ENCODE data around the gene CAMKK1.

Gene CAMKK1

DNA sequence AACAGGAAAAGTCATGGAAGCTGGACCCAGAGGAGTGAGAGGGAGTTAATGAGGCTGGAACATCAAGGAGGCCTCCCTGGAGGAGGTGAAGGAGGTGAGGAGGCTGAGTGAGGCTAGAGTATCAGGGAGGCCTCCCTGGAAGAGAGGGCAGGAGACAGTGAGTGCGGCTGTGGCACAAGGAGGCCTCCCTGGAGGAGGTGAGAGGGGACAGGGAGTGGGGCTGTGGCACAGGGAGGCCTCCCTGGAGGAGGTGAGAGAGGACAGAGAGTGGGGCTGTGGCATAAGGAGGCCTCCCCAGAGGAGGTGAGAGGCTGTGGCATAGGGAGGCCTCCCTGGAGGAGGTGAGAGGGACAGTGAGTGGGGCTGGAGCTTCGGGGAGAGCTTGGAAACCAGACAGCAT, 5.5 kb downstream of the CAMKK1 start:
- no peak for TF ChIP-seq POLR2A (IDR thresholded peaks at IDR 0.05; ENCODE audit: low read depth, low read length)
- FAIRE-seq (no peak), DNase-seq (ENCODE audit: insufficient read length, low spot score) (no peak)

DNA sequence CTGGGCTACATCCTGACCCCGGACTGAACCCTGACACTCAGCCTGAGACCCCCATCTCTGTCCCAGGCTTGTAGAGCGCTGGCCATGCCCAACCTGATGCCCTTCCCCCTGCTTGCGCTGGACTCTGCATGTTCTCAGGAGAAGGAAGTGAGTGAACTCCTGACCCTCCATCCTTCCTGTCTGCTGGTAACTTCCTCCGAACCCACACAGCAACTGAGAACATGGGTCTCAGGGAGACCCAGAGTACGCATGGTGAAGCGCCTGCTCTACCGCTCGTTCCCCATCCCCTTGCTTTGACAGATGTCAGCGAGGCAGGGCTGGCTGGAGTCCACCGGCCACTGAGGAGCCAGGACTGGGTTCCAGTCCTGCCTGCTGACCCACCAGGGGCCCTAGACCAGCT, 6.1 kb downstream of the CAMKK1 start:
- TF ChIP-seq POLR2A (IDR thresholded peaks at IDR 0.05; ENCODE audit: low read depth, low read length): no peak
- FAIRE-seq (no peak), DNase-seq (ENCODE audit: insufficient read length, low spot score) (no peak)

DNA sequence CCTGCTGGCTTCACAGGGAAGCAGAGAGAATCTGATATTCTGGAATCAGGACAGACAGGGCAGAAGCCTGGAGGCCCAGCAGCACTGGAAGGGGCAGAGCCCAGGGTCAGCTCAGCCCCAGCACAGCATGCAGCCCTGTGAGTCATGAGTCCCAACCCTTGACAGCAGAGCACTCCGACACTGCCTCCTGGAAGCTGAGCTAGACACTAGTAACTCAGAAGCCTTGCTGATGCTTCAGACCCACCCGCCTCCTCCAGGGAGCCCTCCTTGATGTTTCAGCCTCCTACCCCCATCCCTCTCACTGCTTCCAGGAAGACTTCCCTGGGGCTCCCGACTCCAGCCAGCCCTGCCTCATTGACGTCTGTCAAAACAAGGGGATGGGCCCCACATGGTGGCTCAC, 6.9 kb downstream of the CAMKK1 start:
- TF ChIP-seq POLR2A (IDR thresholded peaks at IDR 0.05; ENCODE audit: low read depth, low read length): no peak
- DNase-seq (ENCODE audit: insufficient read length, low spot score) (peak; percentile 89), FAIRE-seq (peak; percentile 89)

DNA sequence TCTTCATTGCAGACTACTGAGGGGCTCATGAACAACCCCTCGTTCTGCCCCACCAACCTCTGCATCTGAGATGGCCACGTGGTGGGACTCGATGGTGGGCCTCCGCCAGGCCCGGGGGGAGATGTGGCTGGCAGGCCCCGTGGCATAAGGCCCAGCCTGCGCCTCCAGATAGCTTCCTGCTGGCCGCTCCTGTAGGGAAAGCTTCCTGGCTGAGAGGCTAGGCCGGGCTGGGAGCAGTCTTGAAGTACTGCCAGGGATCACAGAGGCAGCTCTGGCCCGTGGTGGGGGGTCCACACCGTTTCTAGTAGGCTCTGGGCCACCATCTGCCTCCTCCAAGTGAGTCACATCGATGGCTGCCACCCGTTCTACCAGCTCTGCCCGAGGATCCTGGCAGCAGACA, 7.6 kb downstream of the CAMKK1 start:
- FAIRE-seq: no peak
- TF ChIP-seq POLR2A (IDR thresholded peaks at IDR 0.05; ENCODE audit: low read depth, low read length): no peak
- no peak for DNase-seq (ENCODE audit: insufficient read length, low spot score)

DNA sequence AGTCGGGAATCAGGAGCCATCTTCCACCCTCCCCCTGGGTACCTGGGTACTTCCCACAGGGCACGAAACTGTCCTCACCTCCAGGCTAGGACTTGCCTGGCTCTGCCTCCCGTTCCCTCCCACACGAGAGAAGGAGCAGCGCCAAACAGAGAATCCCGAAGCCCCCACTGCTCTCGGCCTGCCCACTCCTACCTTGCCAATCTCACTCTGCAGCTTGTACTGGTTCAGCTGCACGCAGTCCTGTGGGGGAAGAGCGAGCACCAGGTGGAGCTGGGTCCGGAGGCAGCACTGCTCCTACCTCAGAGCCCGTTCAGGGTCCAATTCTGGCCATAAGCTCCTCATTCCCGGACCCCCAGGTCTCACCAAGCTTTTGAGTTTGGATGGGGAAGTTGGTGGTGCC, 8.7 kb downstream of the CAMKK1 start:
- no peak for TF ChIP-seq POLR2A (IDR thresholded peaks at IDR 0.05; ENCODE audit: low read depth, low read length)
- DNase-seq (ENCODE audit: insufficient read length, low spot score): no peak
- no peak for FAIRE-seq

DNA sequence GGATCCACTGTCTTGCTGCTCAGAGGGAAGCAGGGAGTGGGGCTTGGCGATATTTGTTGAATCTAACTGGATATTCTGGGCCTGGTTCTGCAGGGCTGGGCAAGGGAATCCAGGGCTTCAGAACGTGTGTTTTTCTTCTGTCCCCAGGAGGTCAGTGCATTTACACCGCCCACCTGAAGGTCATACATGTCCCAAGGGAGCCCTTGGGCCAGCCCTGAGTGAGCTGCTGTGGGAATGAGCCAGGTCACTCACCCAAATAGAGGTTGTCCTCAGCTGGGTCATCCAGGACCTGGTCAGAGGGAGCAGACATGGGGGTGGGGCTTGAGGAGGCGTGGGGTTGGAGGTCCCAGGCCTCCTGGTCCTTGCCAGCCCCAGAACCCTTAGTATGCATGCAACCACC, 10.6 kb downstream of the CAMKK1 start:
- no peak for FAIRE-seq
- TF ChIP-seq POLR2A (IDR thresholded peaks at IDR 0.05; ENCODE audit: low read depth, low read length): no peak
- no peak for DNase-seq (ENCODE audit: insufficient read length, low spot score)

DNA sequence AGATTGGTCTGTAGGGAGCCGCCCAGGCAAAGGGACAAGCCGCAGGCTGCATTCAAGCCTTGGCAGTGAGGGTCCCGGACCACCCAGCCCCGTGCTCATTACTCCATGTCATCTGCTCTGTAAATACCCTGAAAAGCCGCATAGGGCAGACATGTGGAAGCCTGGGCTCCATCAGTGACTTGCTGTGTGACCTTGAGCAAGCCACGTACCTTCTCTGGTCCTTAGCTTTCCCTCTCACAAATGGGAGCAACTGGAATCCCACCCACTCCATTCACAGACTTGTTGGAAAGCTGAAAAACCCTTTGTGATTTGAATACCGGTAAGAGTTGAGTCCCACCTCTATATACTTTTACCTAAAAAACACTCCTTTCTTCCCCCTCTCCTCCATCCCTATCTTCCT, 11.9 kb downstream of the CAMKK1 start:
- no peak for FAIRE-seq
- DNase-seq (ENCODE audit: insufficient read length, low spot score): no peak
- TF ChIP-seq POLR2A (IDR thresholded peaks at IDR 0.05; ENCODE audit: low read depth, low read length): no peak

DNA sequence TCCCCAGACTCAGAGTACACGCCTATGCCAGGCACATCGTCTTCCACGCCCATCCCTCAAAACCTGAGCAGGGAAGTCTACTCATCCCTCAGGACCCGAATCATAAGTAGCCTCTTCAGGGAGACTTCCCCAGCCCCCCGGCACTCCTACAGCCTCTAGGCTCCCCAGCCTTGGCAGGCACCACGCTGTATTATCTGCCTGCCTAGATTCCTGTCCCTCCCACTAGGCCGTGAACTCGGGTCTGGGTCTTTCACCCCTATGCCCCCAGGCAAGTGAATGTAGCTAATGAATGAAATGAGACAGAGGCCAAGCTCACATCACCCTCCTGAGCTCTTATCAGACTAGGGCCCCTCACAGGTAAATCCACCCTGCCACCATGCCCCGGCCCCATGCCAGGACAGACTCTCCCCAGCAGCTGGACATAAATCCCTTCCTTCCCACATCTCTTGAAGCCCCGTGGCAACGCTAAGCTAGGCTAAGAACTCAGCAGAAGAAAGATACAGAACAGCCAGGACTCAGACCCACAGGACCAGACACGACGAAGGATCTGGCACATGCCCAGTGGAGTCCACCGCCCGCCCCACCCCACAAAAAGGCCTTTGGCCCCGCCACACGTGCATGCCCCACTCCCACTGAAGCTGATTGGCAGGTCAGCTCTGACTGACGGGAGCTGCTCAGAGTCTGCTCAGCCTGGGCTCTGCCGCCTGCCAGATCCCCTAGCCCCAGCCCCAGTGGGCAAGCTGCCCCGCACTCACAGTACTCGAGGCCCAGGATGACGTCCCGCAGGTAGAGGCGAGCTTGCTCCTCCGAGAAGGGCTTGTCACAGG, 13.0 kb downstream of the CAMKK1 start:
- no peak for FAIRE-seq
- DNase-seq (ENCODE audit: insufficient read length, low spot score): no peak
- no peak for TF ChIP-seq POLR2A (IDR thresholded peaks at IDR 0.05; ENCODE audit: low read depth, low read length)

DNA sequence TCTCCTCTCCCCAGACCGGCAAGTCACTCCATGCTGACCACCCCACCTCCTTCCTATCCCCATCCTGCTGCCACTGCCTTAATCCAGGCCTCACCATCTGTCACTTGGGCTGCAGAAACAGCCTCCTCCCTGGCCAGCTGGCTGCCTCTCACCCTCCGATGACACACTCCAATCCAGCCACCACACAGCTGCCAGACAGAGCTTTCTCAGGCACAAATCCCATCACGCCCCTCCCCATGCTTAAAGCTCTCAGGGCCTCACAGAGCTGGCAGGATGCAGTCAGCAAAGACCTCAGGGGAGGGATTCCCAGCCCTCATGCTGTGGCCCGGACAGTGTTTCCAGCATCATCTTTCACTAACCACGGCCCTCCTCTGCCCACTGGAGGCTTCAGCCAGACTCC, 13.7 kb downstream of the CAMKK1 start:
- no peak for DNase-seq (ENCODE audit: insufficient read length, low spot score)
- no peak for TF ChIP-seq POLR2A (IDR thresholded peaks at IDR 0.05; ENCODE audit: low read depth, low read length)
- FAIRE-seq: no peak

DNA sequence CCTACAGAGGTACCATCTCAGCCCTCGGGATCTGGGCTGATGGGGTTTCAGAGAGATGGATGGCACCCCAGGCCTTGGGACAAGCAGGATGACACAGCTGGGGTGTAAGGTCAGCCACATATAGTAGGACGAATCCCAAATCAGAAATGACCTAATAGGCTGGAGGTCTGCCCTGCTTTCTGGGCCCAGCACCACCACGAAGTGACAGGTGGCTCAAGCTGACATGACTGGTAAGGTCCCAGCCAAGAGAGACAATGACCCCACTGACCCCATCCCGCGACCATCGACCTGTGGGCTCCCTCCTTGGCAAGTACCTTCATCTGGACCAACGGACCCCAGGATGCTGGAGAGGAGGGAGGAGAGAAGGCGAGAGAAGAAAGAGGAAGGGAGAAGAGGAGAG, 15.6 kb downstream of the CAMKK1 start:
- FAIRE-seq (no peak), DNase-seq (ENCODE audit: insufficient read length, low spot score) (no peak)
- no peak for TF ChIP-seq POLR2A (IDR thresholded peaks at IDR 0.05; ENCODE audit: low read depth, low read length)

DNA sequence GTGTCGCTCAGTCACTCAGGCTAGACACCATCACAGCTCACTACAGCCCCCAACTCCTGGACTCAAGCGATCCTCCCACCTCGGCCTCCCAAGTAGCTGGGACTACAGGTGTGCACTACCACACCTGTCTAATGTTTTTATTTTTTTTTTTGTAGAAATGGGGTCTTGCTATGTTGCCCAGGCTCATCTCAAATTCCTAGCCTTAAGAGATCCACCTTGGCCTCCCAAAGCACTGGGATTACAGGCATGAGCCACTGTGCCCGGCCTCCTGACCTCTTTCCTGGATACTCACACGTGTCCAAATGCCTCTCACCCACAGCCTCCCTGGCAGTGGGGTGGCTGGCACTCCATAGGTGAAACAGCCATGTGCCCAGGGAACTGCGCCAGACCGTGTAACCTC, 17.5 kb downstream of the CAMKK1 start:
- TF ChIP-seq POLR2A (IDR thresholded peaks at IDR 0.05; ENCODE audit: low read depth, low read length): no peak
- DNase-seq (ENCODE audit: insufficient read length, low spot score) (no peak), FAIRE-seq (no peak)

DNA sequence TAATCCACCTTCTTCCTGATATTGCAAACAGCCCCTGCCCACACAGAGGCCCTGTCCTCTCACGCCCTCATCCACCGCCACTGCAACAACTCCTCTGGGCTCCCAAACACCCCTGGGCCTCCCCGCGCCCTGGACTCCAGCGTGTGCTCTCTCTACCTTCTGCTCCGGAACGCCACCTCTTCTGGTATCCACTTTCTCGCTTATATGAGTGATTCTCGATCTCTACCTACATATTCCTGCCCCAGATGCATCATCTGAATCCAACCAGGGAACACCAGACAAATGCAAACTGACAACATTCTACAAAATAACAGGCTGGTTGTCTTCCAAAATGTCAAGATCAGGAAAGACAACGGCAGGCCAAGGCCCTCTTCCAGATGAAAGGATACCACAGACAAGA, 19.0 kb downstream of the CAMKK1 start:
- TF ChIP-seq POLR2A (IDR thresholded peaks at IDR 0.05; ENCODE audit: low read depth, low read length): no peak
- no peak for FAIRE-seq

DNA sequence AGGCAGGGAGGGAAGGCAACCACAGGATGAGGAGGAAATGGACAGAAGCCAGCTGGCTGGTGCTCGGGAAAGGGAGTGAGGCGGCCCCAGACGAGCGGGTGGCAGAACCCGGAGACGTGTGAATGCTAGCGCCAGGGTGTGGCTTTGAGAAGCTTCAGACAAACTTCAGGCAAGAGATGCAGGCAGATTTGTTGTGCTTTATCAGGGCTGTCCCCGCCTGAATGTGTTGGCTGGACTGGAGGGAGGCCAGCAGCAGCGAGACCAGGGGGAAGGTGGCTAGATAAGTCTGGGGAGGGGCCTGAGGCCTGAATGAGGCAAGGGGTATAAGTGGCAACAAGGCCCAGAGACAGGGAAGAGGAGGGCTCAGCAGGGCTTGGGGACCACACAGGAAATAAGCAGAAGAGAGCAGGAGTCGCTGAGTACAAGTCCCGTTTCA, 22.0 kb downstream of the CAMKK1 start:
- TF ChIP-seq POLR2A (IDR thresholded peaks at IDR 0.05; ENCODE audit: low read depth, low read length): no peak
- DNase-seq (ENCODE audit: insufficient read length, low spot score) (no peak), FAIRE-seq (no peak)

More for the DNA sequence above, 19.0 kb downstream of the CAMKK1 start:
- DNase-seq (ENCODE audit: insufficient read length, low spot score): no peak

DNA sequence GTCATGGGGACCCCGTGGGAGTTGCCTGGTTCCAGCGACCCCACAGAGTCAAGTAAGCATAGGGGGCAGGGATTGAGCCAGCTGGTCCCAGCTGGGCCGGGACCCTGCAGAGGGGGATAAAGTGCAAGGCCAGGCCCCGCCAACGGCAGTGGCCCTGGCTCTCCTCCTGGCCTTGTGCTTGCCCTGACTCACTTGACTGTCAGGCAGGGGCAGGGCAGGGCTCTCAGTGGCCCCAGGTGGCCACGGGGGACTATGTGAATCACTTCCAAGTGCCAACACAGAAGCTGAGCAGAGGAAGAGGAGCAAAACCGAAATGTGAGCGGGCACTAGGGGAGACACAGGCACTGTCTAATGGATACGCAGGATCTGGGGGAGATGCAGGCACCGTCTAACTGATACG, 25.2 kb downstream of the CAMKK1 start:
- DNase-seq (ENCODE audit: insufficient read length, low spot score) (peak; percentile 80), FAIRE-seq (no peak)
- no peak for TF ChIP-seq POLR2A (IDR thresholded peaks at IDR 0.05; ENCODE audit: low read depth, low read length)

DNA sequence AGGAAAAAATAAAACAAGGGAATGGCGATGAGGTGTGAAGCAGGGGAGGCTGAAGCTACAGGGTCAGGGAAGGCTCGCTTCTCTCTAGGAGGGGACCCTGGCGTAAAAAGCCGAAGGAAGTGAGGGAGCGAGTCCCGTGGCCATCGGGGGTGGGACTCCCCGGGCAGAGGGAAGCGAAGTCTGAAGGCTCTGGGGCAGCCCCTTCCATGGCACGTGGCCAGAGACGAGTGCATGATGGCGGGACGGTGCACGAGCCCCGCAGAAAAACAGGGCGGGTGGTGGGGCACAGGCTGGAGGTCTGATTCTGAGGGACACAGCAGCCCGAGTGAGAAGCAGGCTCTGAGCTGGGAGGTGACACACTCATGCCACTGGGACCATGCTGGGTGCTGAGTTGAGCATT, 25.7 kb downstream of the CAMKK1 start:
- DNase-seq (ENCODE audit: insufficient read length, low spot score) (no peak), FAIRE-seq (no peak)
- no peak for TF ChIP-seq POLR2A (IDR thresholded peaks at IDR 0.05; ENCODE audit: low read depth, low read length)
